Kidney (tissue), 14 donors: ENCODE measurements around the gene MRPL50. TPM values are rescaled to one million over a fixed set of nuclear protein-coding genes. Genes with fewer than 3 reads are reported as not detected.

ENCODE experiments used
- DNase-seq, 5 donors: peaks; one replicate each; pipeline ENCODE4 v3.0.0-alpha.2; 2013 to 2020
- FAIRE-seq: peaks from 2 replicates; lab custom pipeline; 2012; peaks lifted over from hg19 to GRCh38; lab: Jason Lieb, UNC
- H3K27ac ChIP-seq, 2 donors: one replicate each; pipeline ENCODE4 v1.7.0; 2013; ENCODE audit warnings: low read depth in 2 of 2, low read length in 2 of 2, inconsistent platforms in 1 of 2
- H3K27me3 ChIP-seq: one replicate; pipeline ENCODE4 v1.7.1; 2013; ENCODE audit warnings: low read length, inconsistent platforms; ENCODE audit not compliant: control insufficient read depth, insufficient read depth
- H3K36me3 ChIP-seq, 3 donors: one replicate each; pipeline versions ENCODE4 v1.7.0 to v1.7.1; 2013; ENCODE audit warnings: low read length in 3 of 3, control low read depth in 1 of 3, inconsistent platforms in 1 of 3; ENCODE audit not compliant: insufficient read depth in 3 of 3, control insufficient read depth in 2 of 3
- H3K4me1 ChIP-seq, 3 donors: one replicate each; pipeline versions ENCODE4 v1.7.0 to v1.7.1; 2013; ENCODE audit warnings: low read length in 3 of 3, inconsistent platforms in 1 of 3, low read depth in 1 of 3; ENCODE audit not compliant: control insufficient read depth in 2 of 3, insufficient read depth in 2 of 3
- H3K4me3 ChIP-seq, 3 donors: one replicate each; pipeline versions ENCODE4 v1.7.0 to v1.8.1; 2013; ENCODE audit warnings: low read length in 3 of 3, control low read depth in 1 of 3, inconsistent platforms in 1 of 3
- H3K9ac ChIP-seq, 3 donors: one replicate each; pipeline versions ENCODE4 v1.7.0 to v1.7.1; 2013; ENCODE audit warnings: low read length in 3 of 3, control low read depth in 1 of 3, inconsistent platforms in 1 of 3
- H3K9me3 ChIP-seq, 3 donors: one replicate each; pipeline versions ENCODE4 v1.7.0 to v1.7.1; 2013; ENCODE audit warnings: low read length in 3 of 3, control low read depth in 1 of 3, inconsistent platforms in 1 of 3; ENCODE audit not compliant: control insufficient read depth in 2 of 3, insufficient read depth in 1 of 3
- CTCF ChIP-seq: IDR thresholded peaks from 3 replicates; pipeline ENCODE4 v1.5.1; 2012; ENCODE audit warnings: mild to moderate bottlenecking, moderate library complexity, borderline replicate concordance; ENCODE audit not compliant: insufficient read depth; ENCODE audit errors: extremely low read depth
- intact Hi-C: fragments of 100-400 bp; cut with DNase I; formaldehyde crosslinking; loops from one replicate; pipeline ENCODE4 v1.11.1; 2022
- polyA plus RNA-seq: library from polyadenylated mRNA; stranded (reverse); fragments of 350-450 nt; fragmentation: Illumina TruSeq; extraction: RNeasy Lipid Tissue Mini Kit (QIAGEN cat#74804); gene quantifications from one replicate; pipeline ENCODE4 v1.2.3, GENCODE V29; 2014; ENCODE audit warnings: low read depth, low replicate concordance; ENCODE audit not compliant: insufficient read depth
- total RNA-seq: library from RNA; stranded (reverse); fragmentation: NEBNext Ultra II Directional; extraction: Animal tissue kit (Norgen Biotek cat#: 25700); gene quantifications from one replicate; pipeline ENCODE4 v1.2.1, GENCODE V29; 2021
- donor health status: control.
- donor health status: control.
- donor health status: control.
- donor health status: control.
- donor health status: control.
- donor health status: DM: yes; HTN: yes; CAD: no.
- donor health status: Normal renal cell carcinoma (clear cell type).

MRPL50 gene
- total and polyA plus RNA-seq, 2 donors from 2014 or later = 12.1 to 17.5 TPM

- Histone ChIP-seq H3K27me3 (no peaks in the 10 kb centered on the region), H3K4me3 (no peak overlapping the region), H3K4me1 (no peaks in the 10 kb centered on the region), H3K27ac (no peak overlapping the region), H3K36me3 (peaks cover 0 to 53% (median 14%) of the 10 kb centered on the region in 3 donors), H3K9me3 (no peaks in the 10 kb centered on the region), H3K9ac (no peak overlapping the region)
- DNase-seq (no peak), FAIRE-seq (no peak)
- intact Hi-C loops = no loop called here
- no peak for TF ChIP-seq CTCF
Observed at GRCh38 chr9:101427358-101427757, 28.9 kb upstream of the MRPL50 start.

DNA sequence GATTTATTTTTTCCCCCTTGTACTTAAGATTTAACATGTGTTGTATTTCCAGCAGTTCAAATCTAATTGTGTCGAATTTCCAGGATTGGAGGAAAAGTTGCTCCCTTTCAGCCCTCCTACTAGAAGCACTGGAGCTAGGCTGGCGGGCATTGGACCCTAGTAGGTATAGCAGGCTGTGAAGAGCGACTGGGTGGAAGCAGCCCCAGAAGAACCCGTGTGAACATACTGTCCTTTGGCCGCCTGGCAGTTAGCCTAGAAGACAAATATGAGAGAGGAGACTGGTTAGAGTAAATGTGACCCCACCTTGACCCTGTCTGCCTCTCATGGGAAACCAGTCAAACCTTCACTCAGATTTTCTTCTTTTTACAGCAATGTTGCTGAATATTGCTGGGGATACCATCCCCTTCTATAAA is 23.2 kb upstream of the MRPL50 start:
- Histone ChIP-seq H3K27ac (no peak overlapping the region), H3K27me3 (no peaks in the 10 kb centered on the region), H3K4me1 (no peaks in the 10 kb centered on the region), H3K36me3 (peaks cover 0 to 33% (median 10%) of the 10 kb centered on the region in 3 donors), H3K9me3 (no peaks in the 10 kb centered on the region), H3K9ac (no peak overlapping the region), H3K4me3 (no peak overlapping the region)
- no peak for TF ChIP-seq CTCF
- FAIRE-seq = no peak
- intact Hi-C loops = no loop called here
- DNase-seq = no peak

DNA sequence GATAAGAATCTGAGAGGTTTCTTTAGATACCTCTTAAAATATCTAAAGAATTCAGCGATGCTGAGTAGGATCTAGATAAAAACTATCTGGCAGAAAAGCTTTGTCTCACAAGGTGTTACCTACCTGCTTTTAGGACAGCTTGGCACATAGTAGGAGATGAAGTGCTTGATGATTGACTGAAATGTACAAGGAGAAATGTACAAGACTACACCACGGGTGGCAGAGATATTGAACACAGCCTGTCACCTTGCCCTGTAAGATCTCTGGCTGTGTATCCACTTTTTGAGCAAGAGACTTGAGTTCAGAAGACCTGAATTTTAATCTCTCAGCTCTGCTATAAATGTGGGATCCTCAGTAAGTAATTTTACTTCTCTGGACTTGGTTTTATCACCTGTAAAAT is 21.4 kb upstream of the MRPL50 start:
- no peak overlapping the region for H3K27ac ChIP-seq
- no peak overlapping the region for H3K9ac ChIP-seq
- FAIRE-seq = no peak
- intact Hi-C loops = no loop called here
- no peak for TF ChIP-seq CTCF
- no peaks in the 10 kb centered on the region for H3K4me1 ChIP-seq
- H3K9me3 ChIP-seq = peaks cover 0 to 3% (median 0%) of the 10 kb centered on the region in 3 donors
- no peak overlapping the region for H3K4me3 ChIP-seq
- H3K27me3 ChIP-seq = no peaks in the 10 kb centered on the region
- peaks cover 0 to 16% (median 4%) of the 10 kb centered on the region in 3 donors for H3K36me3 ChIP-seq
- no peak for DNase-seq
